DMS153 (cell line): ENCODE data around the gene PHOX2A.
"Not testable (repeated sequence)": the region's sequence is repeated elsewhere in the genome, so short reads cannot be mapped to it uniquely, and the experiment has no call there.

Experiments used
- DNase-seq: peaks from one replicate; lab custom pipeline; 2025; lab: John Stamatoyannopoulos, UW

PHOX2A gene

DNA sequence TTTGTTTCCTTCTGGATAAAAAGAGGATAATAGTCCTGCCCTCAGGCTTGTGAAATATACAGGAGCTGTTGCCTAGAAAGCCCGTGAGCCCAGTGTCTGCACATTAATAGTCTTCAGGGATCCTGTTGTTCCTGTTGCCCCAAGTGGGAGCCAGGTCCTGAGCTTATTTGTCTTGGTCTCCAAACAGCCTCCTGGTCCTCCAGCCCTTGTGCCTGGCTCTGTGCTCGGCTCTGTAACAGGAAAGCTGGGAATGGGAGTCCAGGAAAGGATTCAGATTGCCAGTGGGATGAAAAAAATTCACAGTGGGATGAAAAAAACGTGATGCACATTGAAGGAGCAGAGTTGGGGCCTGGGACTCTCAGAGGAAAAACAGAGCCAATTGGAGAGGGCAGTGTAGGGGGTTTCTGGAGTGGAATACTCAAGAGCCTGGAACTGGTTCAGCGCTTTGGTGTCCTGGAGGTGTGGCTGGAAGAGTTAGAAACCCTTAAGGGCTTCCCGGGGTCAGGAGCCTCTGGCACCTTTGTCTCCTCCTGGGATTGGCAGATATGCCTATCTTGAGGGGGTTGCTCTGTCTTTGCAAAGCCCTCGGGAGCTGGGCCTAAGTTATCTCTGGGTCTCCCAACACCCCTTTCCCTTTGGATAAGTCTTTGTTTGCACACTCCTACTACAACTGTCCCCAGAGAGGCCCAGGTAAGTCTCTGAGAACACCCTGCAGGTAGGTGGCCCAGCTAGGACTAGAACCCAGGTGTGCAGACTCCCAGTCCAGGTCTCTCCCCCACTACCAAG lies 21.7 kb downstream of the PHOX2A start:
- DNase-seq = no peak

DNA sequence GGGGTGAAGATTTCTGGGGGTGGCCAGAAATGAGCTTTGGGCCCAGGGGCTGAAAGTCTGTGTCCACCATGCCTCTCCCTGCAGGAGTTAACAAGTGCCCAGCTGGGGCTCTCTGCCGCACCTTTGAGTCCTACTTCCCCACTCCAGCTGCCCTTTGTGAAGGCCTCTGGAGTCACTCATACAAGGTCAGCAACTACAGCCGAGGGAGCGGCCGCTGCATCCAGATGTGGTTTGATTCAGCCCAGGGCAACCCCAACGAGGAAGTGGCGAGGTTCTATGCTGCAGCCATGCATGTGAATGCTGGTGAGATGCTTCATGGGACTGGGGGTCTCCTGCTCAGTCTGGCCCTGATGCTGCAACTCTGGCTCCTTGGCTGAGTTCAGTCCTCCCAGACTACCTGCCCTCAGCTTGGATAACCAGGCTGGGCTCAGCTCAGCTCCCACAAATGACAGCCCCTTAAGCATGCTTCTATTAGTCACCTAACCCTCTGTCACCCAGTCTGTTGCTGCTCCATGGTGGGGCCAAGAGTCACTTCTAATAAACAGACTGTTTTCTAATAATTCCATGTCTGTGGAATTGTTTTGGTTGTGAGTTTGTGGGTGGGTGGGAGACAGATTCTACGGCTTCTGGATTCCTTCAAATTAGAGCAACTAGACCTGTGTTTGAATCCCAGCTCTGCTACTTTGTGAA lies 22.4 kb downstream of the PHOX2A start:
- DNase-seq = no peak

DNA sequence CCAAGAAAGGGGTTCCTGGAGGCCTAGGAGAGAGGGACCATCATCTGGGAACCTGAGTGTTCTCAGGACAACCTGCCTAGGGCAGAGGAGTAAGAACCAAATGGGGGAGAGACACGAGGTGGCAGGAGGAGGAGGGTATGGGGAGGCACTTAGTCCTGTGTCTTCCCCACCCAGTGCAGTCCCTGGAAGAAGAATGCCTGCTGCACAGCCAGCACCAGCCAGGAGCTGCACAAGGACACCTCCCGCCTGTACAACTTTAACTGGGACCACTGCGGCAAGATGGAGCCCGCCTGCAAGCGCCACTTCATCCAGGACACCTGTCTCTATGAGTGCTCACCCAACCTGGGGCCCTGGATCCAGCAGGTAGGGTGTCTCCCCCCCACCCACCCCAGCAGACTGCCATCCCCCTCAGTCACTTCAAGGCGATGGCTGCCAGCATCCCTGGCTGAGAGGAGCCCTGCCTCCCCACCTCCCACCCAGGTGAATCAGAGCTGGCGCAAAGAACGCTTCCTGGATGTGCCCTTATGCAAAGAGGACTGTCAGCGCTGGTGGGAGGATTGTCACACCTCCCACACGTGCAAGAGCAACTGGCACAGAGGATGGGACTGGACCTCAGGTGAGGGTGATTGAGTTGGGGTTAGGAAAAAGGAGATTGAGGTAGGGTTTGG lies 23.1 kb downstream of the PHOX2A start:
- DNase-seq = peak; percentile 8

GRCh38 chr11:72218251-72218745 lies 25.7 kb downstream of the PHOX2A start:
- DNase-seq = no peak

DNA sequence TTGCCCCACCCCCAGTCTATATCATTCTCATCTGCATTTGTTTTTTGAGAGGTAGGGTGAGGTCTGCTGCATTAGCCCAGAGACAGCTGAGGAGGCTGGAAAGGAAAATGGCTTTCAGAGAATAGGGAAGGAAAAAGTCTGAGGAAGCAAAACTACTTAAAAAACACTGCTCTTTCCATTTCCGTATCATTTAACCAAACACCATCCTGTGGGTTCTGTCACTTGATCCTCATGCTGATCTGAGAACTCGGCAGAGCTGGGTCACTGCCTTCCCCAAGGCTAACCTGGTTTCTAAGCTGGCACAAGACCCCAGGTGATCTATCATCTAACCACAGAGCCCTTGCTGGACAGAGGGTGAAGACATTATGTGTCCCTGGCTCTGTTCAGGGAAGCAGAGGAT lies 26.1 kb downstream of the PHOX2A start:
- DNase-seq = no peak

DNA sequence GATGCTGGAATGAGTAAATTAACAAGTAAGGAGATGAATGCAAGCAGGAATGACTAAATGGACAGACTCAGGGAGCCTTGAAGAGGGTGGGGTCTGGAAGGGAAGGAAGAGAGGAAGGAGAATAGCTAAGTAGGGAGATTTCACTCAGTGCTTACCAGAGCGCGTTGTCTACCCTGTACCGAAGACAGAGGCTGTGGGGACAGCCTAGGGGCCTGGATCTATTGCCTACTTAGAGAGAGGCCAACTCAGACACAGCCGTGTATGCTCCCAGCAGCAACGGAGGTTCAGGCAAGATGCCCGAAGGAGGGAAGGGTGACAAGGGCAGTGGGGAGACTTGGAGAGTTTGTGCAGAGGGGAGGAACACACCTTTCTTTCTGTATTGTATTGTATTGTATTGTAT lies 27.3 kb downstream of the PHOX2A start, which contains the start of gene FOLR2:
TSS of gene FOLR2 (plus strand) at position 157 of the 400 bp plus-strand sequence. CDS start 1,791 bp downstream, outside the sequence.
- DNase-seq = no peak

DNA sequence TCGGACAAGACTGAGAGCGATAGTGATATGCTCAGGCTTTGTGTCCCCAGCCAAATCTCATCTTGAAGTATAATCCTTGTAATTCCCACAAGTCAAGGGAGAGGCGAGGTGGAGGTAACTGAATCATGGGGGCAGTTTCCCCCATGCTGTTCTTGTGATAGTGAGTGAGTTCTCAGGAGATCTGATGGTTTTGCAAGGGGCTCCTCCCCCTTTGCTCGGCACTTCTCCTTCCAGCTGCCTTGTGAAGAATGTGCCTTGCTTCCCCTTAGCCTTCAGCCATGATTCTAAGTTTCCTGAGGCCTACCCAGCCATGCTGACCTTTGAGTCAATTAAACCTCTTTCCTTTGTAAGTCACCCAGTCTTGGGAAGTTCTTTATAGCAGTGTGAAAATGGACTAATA lies 34.9 kb downstream of the PHOX2A start:
- DNase-seq = no peak

DNA sequence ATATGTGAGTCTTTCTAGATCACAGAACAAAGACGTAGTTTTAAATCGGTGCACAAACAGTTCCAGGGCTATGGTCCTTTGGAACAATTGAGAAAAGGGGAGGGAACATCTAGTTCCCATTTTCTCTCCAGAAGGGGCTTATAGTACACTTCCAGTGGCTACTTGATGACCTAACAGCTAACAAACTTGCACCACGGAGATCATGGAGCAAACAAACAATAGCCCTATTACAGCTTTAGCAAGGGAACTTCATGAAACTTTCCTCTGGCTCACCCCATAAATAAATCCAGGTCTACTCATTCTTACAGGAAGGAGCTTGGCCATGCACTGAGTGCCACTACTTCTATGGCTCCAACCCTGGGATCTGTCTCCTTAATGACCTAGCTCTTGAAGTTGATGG lies 35.7 kb downstream of the PHOX2A start:
- no peak for DNase-seq

DNA sequence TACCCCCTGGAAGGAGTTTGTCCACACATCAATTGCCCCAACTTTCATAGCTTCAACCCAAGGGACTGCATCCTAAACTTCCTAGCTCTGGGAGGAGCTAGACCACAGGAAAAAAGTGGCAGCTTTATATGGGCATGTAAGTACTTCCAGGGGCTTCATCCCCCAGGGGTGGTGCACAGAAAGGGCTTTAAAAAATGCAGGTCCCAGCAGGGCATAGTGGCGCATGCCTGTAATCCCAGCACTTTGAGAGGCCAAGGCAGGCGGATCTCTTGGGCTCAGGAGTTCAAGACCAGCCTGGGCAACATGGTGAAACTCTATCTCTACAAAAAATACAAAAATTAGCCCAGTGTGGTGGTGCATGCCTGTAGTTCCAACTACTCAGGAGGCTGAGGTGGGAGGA lies 37.2 kb downstream of the PHOX2A start:
- not testable (repeated sequence) for DNase-seq

DNA sequence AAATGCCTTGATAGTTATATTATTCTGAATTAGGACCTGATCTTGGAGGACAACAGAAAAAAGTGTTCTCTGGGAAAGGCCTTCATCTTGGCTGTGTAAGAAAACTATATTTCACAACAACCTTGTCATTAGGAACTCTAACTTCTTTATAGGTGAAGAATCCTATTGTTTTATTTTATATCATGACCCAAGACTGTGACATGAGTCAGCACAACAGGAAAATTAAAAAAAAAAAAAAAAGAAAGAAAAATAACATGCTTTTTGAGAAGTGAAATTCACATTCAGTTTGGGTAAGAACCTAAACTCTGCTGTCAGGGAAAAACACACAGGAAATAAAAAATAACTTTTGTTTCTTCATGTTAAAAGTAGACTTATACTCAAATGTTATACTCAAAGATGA lies 39.1 kb downstream of the PHOX2A start:
- DNase-seq = no peak

GRCh38 chr11:72203163-72203562 lies 40.8 kb downstream of the PHOX2A start:
- DNase-seq = no peak

DNA sequence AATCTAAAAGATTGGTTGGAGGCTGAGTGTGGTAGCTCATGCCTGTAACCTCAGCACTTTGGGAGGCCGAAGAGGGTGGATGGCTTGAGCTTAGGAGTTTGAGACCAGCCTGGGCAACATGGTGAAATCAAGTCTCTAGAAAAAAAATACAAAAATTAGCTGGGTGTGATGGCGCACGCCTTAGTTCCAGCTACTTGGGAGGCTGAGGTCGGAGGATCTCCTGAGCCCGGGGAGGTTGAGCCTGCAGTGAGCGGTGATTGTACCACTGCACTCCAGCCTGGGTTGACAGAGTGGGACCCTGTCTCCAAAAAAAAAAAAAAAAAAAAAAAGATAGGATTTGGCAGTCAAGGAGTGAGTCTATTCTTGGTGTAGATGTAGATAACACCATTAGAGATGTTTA lies 41.4 kb downstream of the PHOX2A start:
- DNase-seq = no peak

DNA sequence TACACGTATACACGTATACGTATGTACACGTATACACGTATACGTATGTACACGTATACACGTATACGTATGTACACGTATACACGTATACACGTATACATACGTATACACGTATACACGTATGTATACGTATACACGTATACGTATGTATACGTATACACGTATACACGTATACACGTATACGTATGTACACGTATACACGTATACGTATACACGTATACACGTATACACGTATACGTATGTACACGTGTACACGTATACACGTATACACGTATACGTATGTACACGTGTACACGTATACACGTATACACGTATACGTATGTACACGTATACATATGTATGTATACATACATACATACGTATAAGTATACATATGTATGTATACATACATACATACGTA lies 42.5 kb downstream of the PHOX2A start:
- DNase-seq = not testable (repeated sequence)

GRCh38 chr11:72195518-72196270 lies 48.3 kb downstream of the PHOX2A start:
- no peak for DNase-seq

DNA sequence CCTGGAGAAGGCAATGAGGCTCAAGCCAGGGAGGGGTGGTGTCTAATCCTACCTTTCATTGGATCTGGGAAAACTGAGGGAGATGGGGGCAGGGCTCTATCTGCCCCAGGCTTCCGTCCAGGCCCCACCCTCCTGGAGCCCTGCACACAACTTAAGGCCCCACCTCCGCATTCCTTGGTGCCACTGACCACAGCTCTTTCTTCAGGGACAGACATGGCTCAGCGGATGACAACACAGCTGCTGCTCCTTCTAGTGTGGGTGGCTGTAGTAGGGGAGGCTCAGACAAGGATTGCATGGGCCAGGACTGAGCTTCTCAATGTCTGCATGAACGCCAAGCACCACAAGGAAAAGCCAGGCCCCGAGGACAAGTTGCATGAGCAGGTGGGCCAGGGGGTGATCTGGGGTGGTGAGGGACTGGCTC lies 52.0 kb downstream of the PHOX2A start, which contains the start of gene FOLR1:
TSS of gene FOLR1 (plus strand) at position 180 of the 421 bp plus-strand sequence. CDS start at position 214, 34 bp downstream.
- no peak for DNase-seq

GRCh38 chr11:72190631-72191071 lies 53.3 kb downstream of the PHOX2A start:
- DNase-seq = no peak

GRCh38 chr11:72189455-72190250 lies 54.3 kb downstream of the PHOX2A start:
- no peak for DNase-seq
